ENCODE results near the gene SLC1A5.

DNA sequence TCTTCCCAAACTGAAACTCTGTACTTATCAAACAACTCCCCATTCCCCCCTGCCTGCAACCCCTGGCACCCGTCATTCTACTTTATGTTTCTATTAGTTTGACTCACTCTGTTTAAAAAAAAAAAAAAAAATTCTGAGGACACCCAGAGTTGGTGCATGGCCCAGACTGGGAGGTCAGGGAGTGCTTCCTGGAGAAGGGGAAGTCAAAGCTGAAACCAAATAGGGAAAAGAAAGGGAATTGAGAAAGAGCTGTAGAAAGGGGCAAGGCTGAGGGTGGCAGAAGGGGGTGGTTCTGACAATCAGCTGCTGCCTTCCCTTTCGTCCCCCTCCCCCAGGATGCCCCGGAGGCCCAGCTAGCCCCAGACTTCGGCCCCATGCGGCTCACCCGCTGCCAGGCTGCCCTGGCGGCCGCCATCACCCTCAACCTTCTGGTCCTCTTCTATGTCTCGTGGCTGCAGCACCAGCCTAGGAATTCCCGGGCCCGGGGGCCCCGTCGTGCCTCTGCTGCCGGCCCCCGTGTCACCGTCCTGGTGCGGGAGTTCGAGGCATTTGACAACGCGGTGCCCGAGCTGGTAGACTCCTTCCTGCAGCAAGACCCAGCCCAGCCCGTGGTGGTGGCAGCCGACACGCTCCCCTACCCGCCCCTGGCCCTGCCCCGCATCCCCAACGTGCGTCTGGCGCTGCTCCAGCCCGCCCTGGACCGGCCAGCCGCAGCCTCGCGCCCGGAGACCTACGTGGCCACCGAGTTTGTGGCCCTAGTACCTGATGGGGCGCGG is 33.1 kb downstream of the SLC1A5 start:
- no peak for TF ChIP-seq ZNF274 (IDR thresholded peaks at IDR 0.05; ENCODE audit: low read depth, low read length)
- no peak for TF ChIP-seq SUZ12 (IDR thresholded peaks at IDR 0.05; ENCODE audit: extremely low read depth, insufficient read depth, insufficient read length)

Measured in NT2/D1 (cell line).